Activated CD4-positive, alpha-beta T cell treated with anti-CD3 and anti-CD28 coated beads for 36 hours (primary cell): ENCODE measurements around the gene TTC39B. TPM values are rescaled to one million over a fixed set of nuclear protein-coding genes. Genes with fewer than 3 reads are reported as not detected.

Experiments used
- ATAC-seq: fragments of 200-7000 bp; cut with Tn5 transposase; one replicate; pipeline ENCODE4 v1.10.0; 2021; ENCODE audit warnings: mild to moderate bottlenecking, moderate library complexity
- CTCF ChIA-PET: fragments of 350-600 bp; sonication (Branson Sonifier 250); formaldehyde crosslinking; loops from one replicate; lab custom pipeline; 2021; ENCODE audit warnings: antibody characterized with exemption; lab: Charles Lee
- POLR2A ChIA-PET: fragments of 350-600 bp; sonication (Branson Sonifier 250); formaldehyde crosslinking; loops from one replicate; lab custom pipeline; 2021; ENCODE audit warnings: antibody characterized with exemption, inconsistent platforms; lab: Charles Lee
- DNase-seq: peaks from one replicate; pipeline ENCODE4 v3.0.0-alpha.2; 2020
- H3K27ac Mint-ChIP-seq: one replicate; pipeline ENCODE4 v1.8.0; 2021; ENCODE audit warnings: mixed read lengths
- H3K27me3 Mint-ChIP-seq: one replicate; pipeline ENCODE4 v1.8.0; 2021; ENCODE audit warnings: mixed read lengths
- H3K36me3 Mint-ChIP-seq: one replicate; pipeline ENCODE4 v1.8.0; 2021; ENCODE audit warnings: low read depth, mixed read lengths
- H3K4me1 Mint-ChIP-seq: one replicate; pipeline ENCODE4 v1.8.0; 2021; ENCODE audit warnings: mixed read lengths
- H3K4me3 Mint-ChIP-seq: one replicate; pipeline ENCODE4 v1.8.0; 2021; ENCODE audit warnings: mild to moderate bottlenecking, moderate library complexity, mixed read lengths
- H3K9me3 Mint-ChIP-seq: one replicate; pipeline ENCODE4 v1.8.0; 2021; ENCODE audit warnings: low read depth, mixed read lengths
- intact Hi-C, 2 experiments: fragments of 100-400 bp; cut with DNase I in 1 of 2; cut with micrococcal nuclease in 1 of 2; formaldehyde crosslinking; loops; one replicate each; pipeline versions ENCODE4 v1.14.2 to v1.15.1; 2022 to 2024; cut with DNase I, micrococcal nuclease
- total RNA-seq, 2 experiments: library from RNA; stranded (reverse); gene quantifications; one replicate each; pipeline ENCODE4 v1.2.3, GENCODE V29; 2021

Gene TTC39B
- total RNA-seq, 2 experiments from 2014 or later, result 26.4 to 34.4 TPM

- Mint-ChIP-seq H3K27me3 (no peaks in the 10 kb centered on the region), H3K27ac (no peak overlapping the region), H3K9me3 (no peaks in the 10 kb centered on the region), H3K4me1 (peaks cover 15% of the 10 kb centered on the region), H3K36me3 (peaks cover 52% of the 10 kb centered on the region), H3K4me3 (no peak overlapping the region)
- ChIA-PET CTCF (interaction anchor here (1.0 to 1.4 kb wide), 2 partner anchors 20 to 28 kb away, joined by 3 read pairs; no protein-coding TSS in a partner anchor), POLR2A (no interaction called here)
- intact Hi-C loops, result no loop called here
- DNase-seq (no peak), ATAC-seq (no peak)
Measured at GRCh38 chr9:15182730-15183129, 124.3 kb downstream of the TTC39B start.

GRCh38 chr9:15182101-15182551 is 124.9 kb downstream of the TTC39B start:
- ATAC-seq (no peak), DNase-seq (no peak)
- H3K4me3 Mint-ChIP-seq, result no peak overlapping the region
- intact Hi-C loops, result no loop called here
- H3K4me1 Mint-ChIP-seq, result peaks cover 15% of the 10 kb centered on the region
- H3K36me3 Mint-ChIP-seq, result peaks cover 50% of the 10 kb centered on the region
- no peaks in the 10 kb centered on the region for H3K27me3 Mint-ChIP-seq
- CTCF ChIA-PET, result interaction anchor here (0.6 to 1.4 kb wide), 3 partner anchors 16 to 43 kb away, joined by 3 read pairs; no protein-coding TSS in a partner anchor
- H3K9me3 Mint-ChIP-seq, result no peaks in the 10 kb centered on the region
- no peak overlapping the region for H3K27ac Mint-ChIP-seq
- POLR2A ChIA-PET, result no interaction called here

DNA sequence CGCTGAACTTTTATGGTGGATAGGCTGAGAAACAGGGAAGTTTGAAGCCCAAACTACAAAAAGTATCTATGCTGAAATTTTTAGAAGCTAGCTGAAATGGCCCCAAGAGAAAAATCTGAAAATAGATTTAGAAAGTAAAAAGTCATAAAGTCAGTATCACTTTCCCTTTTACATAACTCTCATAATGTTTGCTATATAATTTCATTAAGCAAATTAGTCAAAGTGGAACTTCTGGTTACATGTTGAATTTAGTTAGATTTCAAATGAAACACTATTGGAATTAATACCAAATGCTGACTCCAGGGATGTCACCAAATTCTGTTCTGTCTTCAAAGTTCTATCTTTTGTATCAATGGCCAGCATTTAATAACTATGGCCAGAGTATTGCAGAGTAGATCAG is 126.9 kb downstream of the TTC39B start:
- intact Hi-C loops, result no loop called here
- H3K4me3 Mint-ChIP-seq, result no peak overlapping the region
- no peaks in the 10 kb centered on the region for H3K9me3 Mint-ChIP-seq

GRCh38 chr9:15178631-15179030 is 128.4 kb downstream of the TTC39B start:
- Mint-ChIP-seq H3K4me3 (no peak overlapping the region), H3K9me3 (no peaks in the 10 kb centered on the region), H3K27ac (no peak overlapping the region), H3K36me3 (peaks cover 51% of the 10 kb centered on the region), H3K4me1 (peaks cover 15% of the 10 kb centered on the region), H3K27me3 (no peaks in the 10 kb centered on the region)
- ATAC-seq (no peak), DNase-seq (no peak)
- intact Hi-C loops, result no loop called here
- POLR2A ChIA-PET, result no interaction called here
- CTCF ChIA-PET, result interaction anchor here (1.7 kb wide), 1 partner anchor 19 kb away, joined by 5 read pairs; no protein-coding TSS in a partner anchor

More for the DNA sequence above, 126.9 kb downstream of the TTC39B start:
- DNase-seq (no peak), ATAC-seq (peak; percentile 61)
- H3K36me3 Mint-ChIP-seq, result peaks cover 46% of the 10 kb centered on the region
- H3K27me3 Mint-ChIP-seq, result no peaks in the 10 kb centered on the region
- ChIA-PET POLR2A (no interaction called here), CTCF (no interaction called here)
- peaks cover 15% of the 10 kb centered on the region for H3K4me1 Mint-ChIP-seq
- no peak overlapping the region for H3K27ac Mint-ChIP-seq

DNA sequence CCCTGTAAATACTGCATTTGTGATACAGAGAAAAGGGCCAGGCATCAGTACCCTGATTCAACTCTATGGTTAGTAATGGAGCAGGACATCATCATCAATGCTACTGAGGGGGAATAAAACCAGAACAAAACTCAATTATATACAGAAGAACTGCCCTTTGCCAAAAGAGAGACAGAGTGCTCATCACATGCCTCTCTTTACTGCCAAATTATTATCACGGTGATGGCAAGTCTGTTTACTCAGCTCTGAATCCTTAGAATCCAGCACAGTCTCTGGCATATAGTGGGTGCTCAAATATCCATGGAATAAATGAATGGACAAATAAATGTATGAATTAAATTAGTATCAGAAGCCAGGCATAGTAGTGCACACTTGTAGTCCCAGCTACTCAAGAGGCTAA is 130.2 kb downstream of the TTC39B start:
- H3K4me3 Mint-ChIP-seq, result no peak overlapping the region
- CTCF ChIA-PET, result no interaction called here
- no peak for ATAC-seq
- intact Hi-C loops, result no loop called here
- no peaks in the 10 kb centered on the region for H3K27me3 Mint-ChIP-seq
- H3K4me1 Mint-ChIP-seq, result peaks cover 15% of the 10 kb centered on the region
- H3K36me3 Mint-ChIP-seq, result peaks cover 50% of the 10 kb centered on the region
- no peak for DNase-seq
- POLR2A ChIA-PET, result no interaction called here
- H3K9me3 Mint-ChIP-seq, result no peaks in the 10 kb centered on the region
- no peak overlapping the region for H3K27ac Mint-ChIP-seq

DNA sequence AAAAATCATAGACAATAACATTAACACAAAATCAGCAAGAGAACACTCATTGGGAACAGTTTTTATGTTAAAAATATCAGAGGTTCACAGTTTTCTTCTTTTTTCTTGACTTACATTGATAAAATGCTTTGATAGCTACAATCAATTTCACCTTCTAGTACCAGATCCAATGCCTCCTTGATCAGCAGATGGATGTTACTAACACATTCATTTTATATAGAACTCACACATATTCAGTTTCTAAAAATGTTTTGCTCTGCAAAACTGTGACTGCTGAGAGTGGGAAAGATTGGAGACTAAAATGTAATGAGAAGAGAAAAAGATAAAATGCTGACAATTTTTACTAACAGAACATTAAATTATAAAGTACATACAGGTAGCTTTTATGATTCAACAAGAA is 143.1 kb downstream of the TTC39B start:
- Mint-ChIP-seq H3K4me3 (no peak overlapping the region), H3K9me3 (no peaks in the 10 kb centered on the region), H3K27ac (no peak overlapping the region), H3K4me1 (no peaks in the 10 kb centered on the region), H3K27me3 (no peaks in the 10 kb centered on the region), H3K36me3 (no peaks in the 10 kb centered on the region)
- DNase-seq (no peak), ATAC-seq (no peak)
- POLR2A ChIA-PET, result no interaction called here
- CTCF ChIA-PET, result interaction anchor here (1.2 kb wide), 1 partner anchor 27 kb away, joined by 3 read pairs; no protein-coding TSS in a partner anchor
- intact Hi-C loops, result no loop called here

DNA sequence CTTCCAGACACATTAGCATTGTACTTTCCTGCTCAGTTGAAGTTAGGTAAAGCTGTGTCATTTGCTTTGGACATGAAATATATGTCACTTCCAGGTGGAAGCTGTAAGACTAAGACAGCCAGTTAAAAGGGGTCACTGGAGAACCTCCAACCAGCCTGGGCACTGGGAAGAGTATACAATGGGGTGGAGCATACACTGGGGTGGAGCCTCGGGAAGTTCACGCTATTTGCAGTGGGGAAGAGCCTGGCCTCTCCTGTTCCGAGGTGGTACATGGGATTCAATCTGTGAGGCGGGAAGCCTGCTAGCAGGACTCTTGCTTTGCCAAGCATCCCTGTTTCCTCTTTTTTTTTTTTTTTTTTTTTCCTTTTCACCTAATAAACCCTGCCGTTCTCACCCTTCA is 145.3 kb downstream of the TTC39B start:
- CTCF ChIA-PET, result interaction anchor here (0.9 kb wide), 1 partner anchor 12 kb away, joined by 3 read pairs; no protein-coding TSS in a partner anchor

GRCh38 chr9:15160673-15161072 is 146.3 kb downstream of the TTC39B start:
- no peak for ATAC-seq
- Mint-ChIP-seq H3K27me3 (peaks cover 4% of the 10 kb centered on the region), H3K36me3 (no peaks in the 10 kb centered on the region), H3K9me3 (no peaks in the 10 kb centered on the region), H3K27ac (no peak overlapping the region), H3K4me1 (no peaks in the 10 kb centered on the region), H3K4me3 (no peak overlapping the region)
- intact Hi-C loops, result no loop called here
- POLR2A ChIA-PET, result interaction anchor here (0.6 kb wide), 1 partner anchor 1589 kb away, joined by 4 read pairs; no protein-coding TSS in a partner anchor
- CTCF ChIA-PET, result no interaction called here
- DNase-seq, result no peak

More for the DNA sequence above, 145.3 kb downstream of the TTC39B start:
- Mint-ChIP-seq H3K36me3 (no peaks in the 10 kb centered on the region), H3K27ac (no peak overlapping the region), H3K9me3 (no peaks in the 10 kb centered on the region), H3K27me3 (no peaks in the 10 kb centered on the region), H3K4me1 (no peaks in the 10 kb centered on the region), H3K4me3 (no peak overlapping the region)
- intact Hi-C loops, result no loop called here
- POLR2A ChIA-PET, result no interaction called here
- ATAC-seq (no peak), DNase-seq (no peak)

DNA sequence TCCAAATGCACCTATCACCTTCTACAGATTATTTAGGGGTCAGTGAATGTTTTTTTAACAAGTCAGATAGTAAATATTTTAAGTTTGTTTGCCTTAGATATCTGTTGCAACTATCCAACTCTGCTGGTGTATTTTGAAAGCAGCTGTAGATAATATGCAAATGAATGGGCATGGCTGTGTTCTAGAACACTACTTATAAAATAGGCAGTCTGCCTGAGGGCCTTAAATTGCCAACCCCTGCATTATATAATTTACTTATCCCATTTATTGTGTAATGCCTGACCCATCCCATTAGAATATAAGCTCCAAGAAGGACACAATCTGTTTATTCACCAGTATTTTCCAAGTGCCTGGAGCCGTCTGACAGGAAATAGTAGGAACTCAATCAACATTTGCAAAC is 149.0 kb downstream of the TTC39B start:
- intact Hi-C loops, result no loop called here
- CTCF ChIA-PET, result interaction anchor here (0.6 kb wide), 2 partner anchors 52 to 203 kb away, joined by 3 read pairs; no protein-coding TSS in a partner anchor
- no peaks in the 10 kb centered on the region for H3K9me3 Mint-ChIP-seq
- POLR2A ChIA-PET, result no interaction called here
- ATAC-seq (no peak), DNase-seq (no peak)
- no peaks in the 10 kb centered on the region for H3K36me3 Mint-ChIP-seq
- H3K4me3 Mint-ChIP-seq, result no peak overlapping the region
- H3K27ac Mint-ChIP-seq, result no peak overlapping the region
- peaks cover 4% of the 10 kb centered on the region for H3K27me3 Mint-ChIP-seq
- no peaks in the 10 kb centered on the region for H3K4me1 Mint-ChIP-seq

GRCh38 chr9:15157381-15157780 is 149.6 kb downstream of the TTC39B start:
- Mint-ChIP-seq H3K4me3 (no peak overlapping the region), H3K4me1 (no peaks in the 10 kb centered on the region), H3K27ac (no peak overlapping the region), H3K27me3 (peaks cover 5% of the 10 kb centered on the region), H3K9me3 (no peaks in the 10 kb centered on the region), H3K36me3 (no peaks in the 10 kb centered on the region)
- CTCF ChIA-PET, result interaction anchor here (0.5 to 0.6 kb wide), 2 partner anchors 13 to 204 kb away, joined by 3 to 4 read pairs; no protein-coding TSS in a partner anchor
- intact Hi-C loops, result no loop called here
- ATAC-seq (no peak), DNase-seq (no peak)
- POLR2A ChIA-PET, result no interaction called here

DNA sequence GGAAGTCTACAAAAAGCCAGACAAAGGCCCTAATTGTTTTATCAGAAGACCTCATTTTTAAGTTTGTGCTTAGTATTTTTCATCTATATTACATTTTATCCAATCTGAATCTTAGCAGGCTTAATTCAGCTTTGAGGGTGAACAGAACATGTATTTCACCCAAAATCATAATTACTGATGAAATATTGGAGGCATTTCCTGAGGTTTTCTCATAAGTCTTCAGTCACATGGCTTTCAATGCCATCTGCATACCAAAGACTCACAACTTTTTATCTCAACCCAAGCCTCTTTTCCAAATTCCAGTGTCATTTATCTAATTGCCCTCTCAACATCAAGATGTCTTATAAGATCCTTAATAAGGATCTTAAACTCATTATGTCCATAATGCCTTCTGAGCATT is 150.8 kb downstream of the TTC39B start:
- DNase-seq (no peak), ATAC-seq (no peak)
- Mint-ChIP-seq H3K4me3 (no peak overlapping the region), H3K27me3 (peaks cover 8% of the 10 kb centered on the region), H3K27ac (no peak overlapping the region), H3K9me3 (no peaks in the 10 kb centered on the region), H3K4me1 (no peaks in the 10 kb centered on the region), H3K36me3 (no peaks in the 10 kb centered on the region)
- CTCF ChIA-PET, result no interaction called here
- POLR2A ChIA-PET, result no interaction called here
- intact Hi-C loops, result no loop called here

- Mint-ChIP-seq H3K4me3 (no peak overlapping the region), H3K36me3 (no peaks in the 10 kb centered on the region), H3K27me3 (peaks cover 8% of the 10 kb centered on the region), H3K9me3 (no peaks in the 10 kb centered on the region), H3K4me1 (no peaks in the 10 kb centered on the region), H3K27ac (no peak overlapping the region)
- CTCF ChIA-PET, result interaction anchor here (0.7 to 0.9 kb wide), 2 partner anchors 13 to 20 kb away, joined by 3 read pairs; no protein-coding TSS in a partner anchor
- intact Hi-C loops, result no loop called here
- POLR2A ChIA-PET, result no interaction called here
- no peak for ATAC-seq
- no peak for DNase-seq
Measured at GRCh38 chr9:15155826-15156225, 151.2 kb downstream of the TTC39B start.
